PFSK-1 (cell line): ENCODE data around the gene VPS41.

Experiments used
- FOXP2 ChIP-seq: optimal IDR thresholded peaks from 2 replicates; pipeline ENCODE3; 2011; ENCODE audit warnings: borderline replicate concordance, control low read depth, inconsistent platforms; ENCODE audit not compliant: insufficient read depth; ENCODE audit errors: extremely low read length, extremely low read depth
- POLR2AphosphoS5 ChIP-seq: IDR thresholded peaks from 2 replicates; pipeline ENCODE4 v1.6.1; 2012; ENCODE audit warnings: low read depth, mild to moderate bottlenecking, control low read depth, low read length, moderate library complexity
- SIN3A ChIP-seq: IDR thresholded peaks from 2 replicates; pipeline ENCODE4 v1.6.1; 2012; ENCODE audit warnings: mild to moderate bottlenecking, low read length, moderate library complexity, borderline replicate concordance; ENCODE audit not compliant: insufficient read depth
- TAF1 ChIP-seq: IDR thresholded peaks from 2 replicates; pipeline ENCODE4 v1.6.1; 2012; ENCODE audit warnings: low read length, control low read depth, borderline replicate concordance; ENCODE audit not compliant: insufficient read depth
- TF ChIP-seq, protein P1 (sequence below), 2 experiments: IDR thresholded peaks; 2 replicates each; pipeline versions ENCODE4 v1.6.1 to v1.8.0; 2011 to 2012; ENCODE audit warnings: low read depth in 2 of 2, low read length in 2 of 2, control low read depth in 1 of 2, inconsistent platforms in 1 of 2, mild to moderate bottlenecking in 1 of 2, moderate library complexity in 1 of 2; ENCODE audit not compliant: insufficient read depth in 1 of 2

The VPS41 gene

DNA sequence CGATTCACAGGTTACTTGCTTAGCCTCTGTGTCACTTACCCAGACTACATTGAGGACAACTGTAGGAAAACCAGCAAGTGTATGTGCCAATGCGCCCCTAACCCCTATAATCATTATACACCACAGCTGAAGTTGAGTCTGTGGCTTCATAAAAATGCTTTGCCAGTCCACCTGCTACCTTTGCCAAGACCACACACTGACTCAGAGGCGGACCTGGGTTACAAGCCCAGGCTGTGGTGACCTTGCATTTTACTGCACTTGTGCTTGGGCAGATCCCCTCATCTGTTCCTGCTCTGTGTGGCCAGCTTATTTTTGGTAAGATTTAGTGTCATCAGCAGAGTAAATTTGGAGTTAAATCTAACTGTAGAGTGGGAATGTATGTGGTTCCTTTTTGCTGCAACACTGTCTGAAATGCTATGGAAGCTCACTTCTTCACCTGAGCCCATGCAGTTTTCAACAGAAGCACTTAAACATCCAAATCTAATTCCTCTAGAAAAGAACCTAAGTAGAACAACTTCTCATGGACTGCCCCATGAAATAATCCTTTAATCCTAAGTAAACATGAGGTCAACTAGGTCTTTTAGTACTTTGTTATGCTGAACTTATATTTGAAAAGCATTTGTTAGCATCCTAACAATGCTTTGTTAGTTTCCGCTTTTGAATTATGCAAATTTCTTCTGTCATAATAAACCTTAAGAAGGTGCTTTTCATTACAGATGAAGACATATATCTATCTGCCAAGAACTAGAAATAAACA lies 181.6 kb downstream of the VPS41 start:
- TF ChIP-seq SIN3A, result no peak
- no peak for TF ChIP-seq FOXP2
- TF ChIP-seq, protein P1, sequence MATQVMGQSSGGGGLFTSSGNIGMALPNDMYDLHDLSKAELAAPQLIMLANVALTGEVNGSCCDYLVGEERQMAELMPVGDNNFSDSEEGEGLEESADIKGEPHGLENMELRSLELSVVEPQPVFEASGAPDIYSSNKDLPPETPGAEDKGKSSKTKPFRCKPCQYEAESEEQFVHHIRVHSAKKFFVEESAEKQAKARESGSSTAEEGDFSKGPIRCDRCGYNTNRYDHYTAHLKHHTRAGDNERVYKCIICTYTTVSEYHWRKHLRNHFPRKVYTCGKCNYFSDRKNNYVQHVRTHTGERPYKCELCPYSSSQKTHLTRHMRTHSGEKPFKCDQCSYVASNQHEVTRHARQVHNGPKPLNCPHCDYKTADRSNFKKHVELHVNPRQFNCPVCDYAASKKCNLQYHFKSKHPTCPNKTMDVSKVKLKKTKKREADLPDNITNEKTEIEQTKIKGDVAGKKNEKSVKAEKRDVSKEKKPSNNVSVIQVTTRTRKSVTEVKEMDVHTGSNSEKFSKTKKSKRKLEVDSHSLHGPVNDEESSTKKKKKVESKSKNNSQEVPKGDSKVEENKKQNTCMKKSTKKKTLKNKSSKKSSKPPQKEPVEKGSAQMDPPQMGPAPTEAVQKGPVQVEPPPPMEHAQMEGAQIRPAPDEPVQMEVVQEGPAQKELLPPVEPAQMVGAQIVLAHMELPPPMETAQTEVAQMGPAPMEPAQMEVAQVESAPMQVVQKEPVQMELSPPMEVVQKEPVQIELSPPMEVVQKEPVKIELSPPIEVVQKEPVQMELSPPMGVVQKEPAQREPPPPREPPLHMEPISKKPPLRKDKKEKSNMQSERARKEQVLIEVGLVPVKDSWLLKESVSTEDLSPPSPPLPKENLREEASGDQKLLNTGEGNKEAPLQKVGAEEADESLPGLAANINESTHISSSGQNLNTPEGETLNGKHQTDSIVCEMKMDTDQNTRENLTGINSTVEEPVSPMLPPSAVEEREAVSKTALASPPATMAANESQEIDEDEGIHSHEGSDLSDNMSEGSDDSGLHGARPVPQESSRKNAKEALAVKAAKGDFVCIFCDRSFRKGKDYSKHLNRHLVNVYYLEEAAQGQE (IDR thresholded peaks at IDR 0.05; ENCODE audit: insufficient read depth in 1 of 2, low read depth in 2 of 2, low read length in 2 of 2), result no peak
- no peak for TF ChIP-seq POLR2AphosphoS5
- TF ChIP-seq TAF1, result no peak

DNA sequence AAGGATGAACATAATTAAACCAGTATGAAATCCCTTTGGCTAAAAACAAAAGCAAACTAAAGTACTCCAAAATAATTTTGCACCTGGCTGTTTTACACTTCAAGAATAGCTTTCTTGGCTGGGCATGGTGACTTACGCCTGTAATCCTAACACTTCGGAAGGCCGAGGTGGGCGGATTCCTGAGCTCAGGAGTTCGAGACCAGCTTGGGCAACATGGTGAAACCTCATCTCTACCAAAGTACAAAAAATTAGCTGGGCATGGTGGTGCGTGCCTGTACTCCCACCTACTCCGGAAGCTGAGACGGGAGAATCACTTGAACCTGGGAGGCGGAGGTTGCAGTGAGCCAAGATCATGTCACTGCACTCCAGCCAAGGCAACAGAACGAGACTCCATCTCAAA lies 185.7 kb downstream of the VPS41 start:
- TF ChIP-seq, protein P1 (IDR thresholded peaks at IDR 0.05; ENCODE audit: insufficient read depth in 1 of 2, low read depth in 2 of 2, low read length in 2 of 2), result no peak
- TF ChIP-seq TAF1 (no peak), POLR2AphosphoS5 (no peak), FOXP2 (no peak), SIN3A (no peak)

DNA sequence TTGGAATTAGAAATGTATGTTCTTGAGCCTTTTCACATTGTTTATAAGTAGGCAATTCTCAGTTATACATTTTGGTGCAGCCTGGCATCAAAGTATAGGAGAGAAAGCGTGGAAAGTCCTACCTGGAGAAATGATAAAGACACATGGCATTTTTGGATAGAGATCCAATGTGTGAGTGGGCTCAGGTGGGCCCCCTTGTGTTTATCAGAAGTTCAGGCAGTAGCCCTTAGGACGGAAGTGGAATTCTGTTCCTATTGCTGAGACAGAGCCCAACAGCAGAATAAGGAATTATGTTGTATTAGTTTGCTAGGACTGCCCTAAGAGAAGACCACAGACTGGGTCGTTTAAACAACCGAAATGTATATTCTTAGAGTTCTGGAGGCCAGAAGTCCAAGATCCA lies 192.6 kb downstream of the VPS41 start:
- no peak for TF ChIP-seq FOXP2
- no peak for TF ChIP-seq TAF1
- TF ChIP-seq, protein P1 (IDR thresholded peaks at IDR 0.05; ENCODE audit: insufficient read depth in 1 of 2, low read depth in 2 of 2, low read length in 2 of 2), result no peak
- TF ChIP-seq SIN3A, result no peak
- TF ChIP-seq POLR2AphosphoS5, result no peak

DNA sequence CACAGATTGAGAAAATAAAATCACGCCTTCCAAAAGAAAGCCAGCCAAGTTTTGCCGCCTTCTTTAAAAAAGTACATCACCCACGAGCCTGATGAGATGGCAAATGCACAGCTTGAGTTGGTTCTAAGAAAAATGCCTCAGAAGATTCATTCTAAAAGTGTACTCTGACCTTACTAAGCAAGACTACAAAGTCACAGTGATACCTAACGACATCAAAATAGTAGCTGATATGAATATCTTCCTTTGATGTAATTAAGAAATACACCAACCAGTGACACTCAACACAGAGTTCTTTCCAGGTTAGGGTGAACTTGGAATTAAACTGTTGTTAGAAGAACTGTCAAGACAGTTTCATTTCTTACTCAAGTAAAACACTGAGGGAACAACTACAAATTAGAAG lies 199.9 kb downstream of the VPS41 start:
- no peak for TF ChIP-seq TAF1
- TF ChIP-seq FOXP2, result no peak
- no peak for TF ChIP-seq SIN3A
- TF ChIP-seq, protein P1 (IDR thresholded peaks at IDR 0.05; ENCODE audit: insufficient read depth in 1 of 2, low read depth in 2 of 2, low read length in 2 of 2), result no peak
- TF ChIP-seq POLR2AphosphoS5, result no peak

DNA sequence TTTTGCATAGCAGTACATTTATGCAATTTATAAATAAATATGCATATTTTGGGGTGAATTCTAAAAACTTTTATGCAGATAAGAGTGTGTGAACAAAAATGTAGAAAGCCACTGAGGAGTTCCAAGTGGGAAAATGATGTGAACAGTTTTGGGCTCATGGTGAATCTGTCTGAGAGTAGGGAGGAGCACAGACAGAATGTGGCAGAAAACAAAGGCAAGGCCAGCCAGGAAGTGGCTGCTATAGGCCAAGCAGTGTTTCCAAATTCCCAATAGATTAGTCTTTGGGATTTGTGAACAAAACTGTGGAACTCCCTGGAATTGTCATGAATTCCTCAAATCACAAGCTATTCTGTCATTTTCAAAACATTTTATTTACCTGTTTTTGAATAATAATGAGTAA lies 204.2 kb downstream of the VPS41 start:
- TF ChIP-seq FOXP2 (no peak), POLR2AphosphoS5 (no peak), SIN3A (no peak), TAF1 (no peak)
- TF ChIP-seq, protein P1 (IDR thresholded peaks at IDR 0.05; ENCODE audit: insufficient read depth in 1 of 2, low read depth in 2 of 2, low read length in 2 of 2), result no peak
